Activated CD8-positive, alpha-beta memory T cell treated with anti-CD3 and anti-CD28 coated beads for 36 hours (primary cell): Measurements from ENCODE around the gene PPM1B. TPM values are rescaled to one million over a fixed set of nuclear protein-coding genes. Genes with fewer than 3 reads are reported as not detected.
"Not testable (repeated sequence)": the region's sequence is repeated elsewhere in the genome, so short reads cannot be mapped to it uniquely, and the experiment has no call there.

Experiments used
- CTCF ChIA-PET: fragments of 350-600 bp; sonication (Branson Sonifier 250); formaldehyde crosslinking; loops from one replicate; lab custom pipeline; 2021; ENCODE audit warnings: antibody characterized with exemption; lab: Charles Lee
- POLR2A ChIA-PET: fragments of 350-600 bp; sonication (Branson Sonifier 250); formaldehyde crosslinking; loops from one replicate; lab custom pipeline; 2021; ENCODE audit warnings: antibody characterized with exemption; lab: Charles Lee
- total RNA-seq, 2 experiments: library from RNA; stranded (reverse); gene quantifications; one replicate each; pipeline ENCODE4 v1.2.3, GENCODE V29; 2021

The PPM1B gene
- total RNA-seq, 2 experiments from 2014 or later: 40.2 to 41.9 TPM

GRCh38 chr2:44188696-44189095 is 20.0 kb downstream of the PPM1B start:
- POLR2A ChIA-PET: no interaction called here
- CTCF ChIA-PET: no interaction called here

GRCh38 chr2:44189104-44189503 is 20.4 kb downstream of the PPM1B start:
- ChIA-PET POLR2A (no interaction called here), CTCF (no interaction called here)

GRCh38 chr2:44190526-44190925 is 21.9 kb downstream of the PPM1B start:
- ChIA-PET CTCF (no interaction called here), POLR2A (no interaction called here)

GRCh38 chr2:44191739-44192138 is 23.1 kb downstream of the PPM1B start:
- ChIA-PET POLR2A (interaction anchor here (0.5 to 0.6 kb wide), 2 partner anchors 20 to 21 kb away, joined by 4 to 8 read pairs; no protein-coding TSS in a partner anchor), CTCF (interaction anchor here (0.7 kb wide), 1 partner anchor 163 kb away, joined by 3 read pairs; no protein-coding TSS in a partner anchor)

GRCh38 chr2:44192646-44193045 is 24.0 kb downstream of the PPM1B start:
- ChIA-PET CTCF (no interaction called here), POLR2A (no interaction called here)

DNA sequence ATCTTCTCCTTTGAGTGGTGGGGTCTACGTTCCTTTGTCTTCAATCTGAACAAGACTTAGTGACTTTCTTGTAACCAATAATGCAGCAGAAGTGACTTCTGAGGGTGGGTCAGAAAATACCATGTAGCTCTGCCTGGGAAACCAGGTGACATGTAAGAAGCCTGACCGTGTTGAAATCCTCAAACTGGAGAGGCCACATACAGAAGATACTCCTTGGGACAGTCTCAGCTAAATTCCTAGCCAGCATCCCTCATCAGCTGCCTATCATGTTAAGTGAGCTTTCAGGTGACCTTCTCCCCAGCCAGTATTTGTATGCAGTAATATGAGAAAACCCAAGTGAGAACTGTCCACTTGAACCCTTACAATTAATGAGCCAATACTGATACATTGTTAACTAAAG is 27.0 kb downstream of the PPM1B start:
- CTCF ChIA-PET: no interaction called here
- POLR2A ChIA-PET: no interaction called here

DNA sequence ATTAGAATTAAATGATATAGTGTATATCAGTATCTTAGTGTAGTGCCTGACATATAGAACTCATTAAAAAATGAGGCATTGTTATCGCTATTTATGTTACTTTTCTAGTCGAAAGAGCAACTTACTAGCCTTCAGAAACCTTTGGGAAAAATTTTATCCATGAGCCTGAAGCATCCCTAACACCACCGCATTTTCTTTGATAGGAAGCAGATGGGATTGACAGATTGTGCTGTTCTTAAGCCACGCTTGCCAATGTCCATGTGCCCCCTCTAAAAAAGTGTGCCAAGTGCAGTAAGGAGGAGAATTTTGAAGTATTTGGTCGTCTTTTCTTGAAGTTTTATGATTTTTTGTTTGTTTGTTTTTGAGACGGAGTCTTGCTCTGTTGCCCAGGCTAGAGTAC is 29.1 kb downstream of the PPM1B start:
- ChIA-PET POLR2A (no interaction called here), CTCF (no interaction called here)

DNA sequence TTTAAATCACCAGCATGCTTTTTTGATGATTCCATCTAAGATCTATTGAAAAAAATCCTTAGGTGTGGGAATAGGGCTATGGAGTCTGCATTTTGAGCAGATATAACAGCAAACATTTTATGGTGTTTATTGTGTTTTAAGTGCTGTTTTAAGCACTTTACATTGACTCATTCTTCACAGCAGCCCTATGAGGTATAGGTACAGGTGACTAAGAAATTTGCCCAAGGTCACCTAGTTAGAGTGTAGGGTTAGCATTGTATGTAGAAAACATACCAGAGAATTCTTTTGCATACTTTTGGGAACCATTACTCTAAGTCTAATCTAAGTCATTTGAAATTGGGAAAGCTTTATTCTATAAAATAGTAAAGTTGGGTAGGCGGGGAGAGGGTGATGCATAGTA is 31.3 kb downstream of the PPM1B start:
- CTCF ChIA-PET: interaction anchor here (0.7 kb wide), 1 partner anchor 44 kb away, joined by 3 read pairs; no protein-coding TSS in a partner anchor
- POLR2A ChIA-PET: no interaction called here

DNA sequence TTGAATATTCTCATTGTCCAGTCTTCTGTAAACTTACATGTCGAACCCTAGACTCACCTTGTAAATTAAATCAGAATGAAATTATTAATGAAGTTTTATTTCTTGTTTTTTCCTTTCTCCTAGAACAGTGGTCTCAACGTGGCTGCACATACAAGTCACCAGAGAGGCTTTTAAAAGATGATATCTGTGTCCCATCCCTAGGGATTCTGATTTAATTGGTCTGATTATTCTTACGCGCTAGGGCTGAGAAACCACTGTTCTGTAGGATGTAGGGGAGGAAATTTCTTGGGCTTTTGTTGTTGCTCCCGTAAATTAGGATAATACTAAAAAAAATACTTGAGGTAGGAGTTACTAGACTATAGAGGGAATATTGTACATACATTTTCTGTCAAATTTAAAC is 32.1 kb downstream of the PPM1B start:
- ChIA-PET CTCF (no interaction called here), POLR2A (no interaction called here)

GRCh38 chr2:44201648-44202165 is 33.0 kb downstream of the PPM1B start:
- POLR2A ChIA-PET: no interaction called here

GRCh38 chr2:44203542-44203941 is 34.9 kb downstream of the PPM1B start:
- ChIA-PET POLR2A (no interaction called here), CTCF (no interaction called here)

More at GRCh38 chr2:44201648-44202165, 33.0 kb downstream of the PPM1B start:
- CTCF ChIA-PET: no interaction called here

DNA sequence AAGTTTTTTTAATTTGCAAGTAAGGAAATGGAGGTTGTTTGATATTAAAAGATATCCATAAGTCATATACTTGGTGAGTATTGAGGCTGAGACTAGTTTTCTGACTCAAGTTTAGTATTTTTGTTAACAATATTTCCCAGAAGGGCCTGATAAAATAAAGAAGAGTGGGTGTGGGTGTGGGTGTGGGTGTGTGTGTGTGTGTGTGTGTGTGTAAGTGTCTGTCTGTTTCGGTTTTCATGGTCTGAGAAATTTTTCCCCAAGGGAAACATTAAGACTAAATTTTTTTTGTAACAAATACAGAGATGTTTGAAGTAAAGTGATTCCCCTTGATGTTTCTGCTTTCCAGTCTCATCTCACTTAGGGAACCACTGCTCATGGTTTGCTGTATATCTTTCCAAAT is 36.5 kb downstream of the PPM1B start:
- ChIA-PET POLR2A (interaction anchor here (0.6 kb wide), 1 partner anchor 32 kb away, joined by 4 read pairs; no protein-coding TSS in a partner anchor), CTCF (interaction anchor here (0.7 kb wide), 2 partner anchors 118 to 1802 kb away, joined by 3 read pairs; no protein-coding TSS in a partner anchor)

DNA sequence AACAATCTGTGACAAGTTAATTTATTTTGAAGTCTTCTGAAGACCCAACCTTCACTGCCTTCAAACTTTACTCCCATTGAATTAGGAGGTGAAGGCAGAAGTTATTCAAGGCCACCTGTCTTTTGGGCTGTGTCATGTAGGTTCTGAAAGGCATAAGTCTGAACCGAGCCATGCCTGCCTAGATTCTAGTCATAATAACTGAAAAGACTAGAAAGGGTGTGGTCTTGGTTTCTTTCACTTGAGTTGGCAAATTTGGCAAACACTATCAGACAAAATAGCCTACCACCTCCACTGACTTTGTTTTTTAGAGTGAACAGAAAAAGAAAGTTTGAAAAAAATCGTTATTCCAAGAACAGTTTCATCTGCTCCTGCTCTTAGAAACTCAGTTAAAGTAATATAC is 38.4 kb downstream of the PPM1B start:
- ChIA-PET CTCF (no interaction called here), POLR2A (no interaction called here)

DNA sequence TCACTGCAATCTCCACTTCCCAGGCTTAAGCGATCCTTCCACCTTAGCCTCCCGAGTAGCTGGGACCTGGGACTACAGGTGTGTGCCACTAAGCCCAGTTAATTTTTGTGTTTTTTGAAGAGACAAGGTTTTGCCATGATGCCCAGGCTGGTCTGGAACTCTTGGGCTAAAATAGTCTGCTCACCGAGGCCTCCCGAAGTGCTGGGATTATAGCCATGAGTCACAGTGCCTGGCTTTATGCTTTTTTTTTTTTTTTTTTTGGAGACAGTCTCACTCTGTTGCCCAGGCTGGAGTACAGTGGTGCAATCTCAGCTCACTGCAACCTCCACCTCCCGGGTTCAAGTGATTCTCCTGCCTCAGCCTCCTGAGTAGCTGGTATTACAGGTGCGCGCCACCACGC is 39.0 kb downstream of the PPM1B start:
- CTCF ChIA-PET: not testable (repeated sequence)

DNA sequence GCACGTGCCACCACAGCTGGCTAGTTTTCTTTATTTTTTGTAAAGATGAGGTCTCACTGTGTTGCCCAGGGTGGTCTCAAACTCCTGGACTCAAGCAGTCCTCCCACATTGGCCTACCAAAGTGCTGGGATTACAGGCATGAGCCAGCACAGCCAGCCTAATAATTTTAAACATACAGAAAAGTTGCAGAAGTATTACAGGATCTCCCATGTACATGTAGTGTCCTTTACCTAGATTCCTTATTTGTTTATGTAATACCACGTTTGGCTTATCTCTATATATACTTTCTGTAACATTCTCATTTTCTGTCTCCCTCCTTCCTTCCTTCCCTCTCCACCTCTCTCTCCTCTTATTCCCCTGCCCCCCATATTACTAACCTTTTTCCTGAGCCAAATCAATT is 41.7 kb downstream of the PPM1B start:
- ChIA-PET POLR2A (interaction anchor here (0.7 kb wide), 1 partner anchor 1159 kb away, joined by 13 read pairs; no protein-coding TSS in a partner anchor), CTCF (no interaction called here)

More for the DNA sequence above, 39.0 kb downstream of the PPM1B start:
- POLR2A ChIA-PET: not testable (repeated sequence)

DNA sequence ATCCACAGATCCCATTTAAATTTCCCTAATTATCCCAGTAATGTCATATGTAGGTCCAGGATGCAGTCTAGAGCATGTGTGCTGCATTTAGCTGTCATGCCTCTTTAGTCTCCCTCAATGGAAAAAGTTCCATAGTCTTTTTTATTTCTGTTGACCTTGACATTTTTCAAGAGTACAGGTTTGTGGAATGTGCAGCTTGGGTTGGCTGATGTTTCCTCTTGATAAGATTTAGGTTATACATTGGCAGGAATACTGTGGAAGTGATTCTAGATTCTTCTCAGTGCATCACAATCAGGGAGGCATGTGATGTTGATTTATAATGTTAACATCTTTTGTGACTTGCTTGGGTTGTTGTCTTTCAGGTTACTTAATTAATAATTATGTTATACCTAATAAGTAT is 42.5 kb downstream of the PPM1B start:
- CTCF ChIA-PET: no interaction called here
- POLR2A ChIA-PET: no interaction called here

DNA sequence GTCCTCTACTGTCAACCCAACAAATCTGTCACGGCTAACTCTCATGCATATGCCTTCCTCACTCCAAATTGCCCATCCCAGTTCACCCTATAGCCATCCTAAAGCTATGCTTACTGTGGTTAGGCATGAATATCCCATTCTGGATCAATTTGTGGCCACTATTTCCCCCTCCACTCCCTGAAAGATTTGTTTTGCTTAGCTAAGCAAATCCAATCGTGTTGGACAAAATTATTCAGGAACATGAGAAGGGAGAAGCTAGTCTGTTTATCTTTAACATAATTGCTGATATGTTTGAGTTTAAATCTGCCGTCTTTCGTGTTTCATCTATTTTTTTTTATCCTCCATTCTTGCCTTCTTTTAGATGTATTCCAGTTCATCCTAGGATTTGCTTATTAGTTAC is 43.6 kb downstream of the PPM1B start:
- CTCF ChIA-PET: no interaction called here
- POLR2A ChIA-PET: no interaction called here

DNA sequence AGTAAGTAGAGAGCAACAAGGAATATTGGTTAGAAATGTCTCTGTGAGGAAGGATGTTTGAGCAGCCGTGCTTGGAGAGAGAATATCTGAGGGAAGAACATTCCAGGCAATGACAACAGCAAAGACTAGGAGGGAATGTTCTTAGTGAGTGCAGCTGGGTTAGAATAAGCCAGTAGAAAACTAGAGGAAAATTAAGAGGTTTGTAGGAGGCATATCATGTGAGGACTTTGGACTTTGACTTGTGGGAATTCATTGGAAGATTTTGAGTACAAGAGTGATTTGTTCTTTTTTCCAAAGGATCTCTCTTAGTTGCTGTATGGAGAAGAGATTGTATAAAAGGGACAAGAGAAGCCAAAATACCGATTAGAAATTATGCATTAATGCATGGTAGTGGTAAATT is 47.2 kb downstream of the PPM1B start:
- CTCF ChIA-PET: interaction anchor here (1.8 kb wide), 1 partner anchor 129 kb away, joined by 4 read pairs; no protein-coding TSS in a partner anchor
- POLR2A ChIA-PET: no interaction called here

DNA sequence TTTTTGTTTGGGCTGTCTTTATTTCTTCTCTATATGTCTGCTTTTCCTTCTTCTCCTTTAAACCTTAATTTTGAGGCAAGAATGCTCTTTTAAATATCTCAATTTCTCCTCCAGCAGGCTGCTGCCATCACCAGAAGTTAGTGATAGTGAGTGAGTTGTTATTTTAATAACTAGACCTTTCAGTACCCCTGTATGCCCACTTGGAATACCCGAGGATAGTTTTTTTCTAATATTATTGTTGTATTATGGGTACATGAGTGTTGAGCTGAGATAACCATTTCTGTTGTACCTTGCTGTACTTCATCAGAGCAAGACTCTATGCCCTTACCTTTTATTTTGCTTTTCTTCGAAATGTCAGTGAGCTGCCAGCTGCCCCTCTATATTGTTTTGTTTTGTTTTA is 50.1 kb downstream of the PPM1B start:
- POLR2A ChIA-PET: no interaction called here
- CTCF ChIA-PET: no interaction called here

GRCh38 chr2:44226753-44227152 is 58.1 kb downstream of the PPM1B start:
- CTCF ChIA-PET: no interaction called here
- POLR2A ChIA-PET: no interaction called here

GRCh38 chr2:44230378-44230777 is 61.7 kb downstream of the PPM1B start:
- ChIA-PET CTCF (no interaction called here), POLR2A (interaction anchor here (0.5 to 0.6 kb wide), 2 partner anchors 665 to 670 kb away, joined by 3 to 5 read pairs; no protein-coding TSS in a partner anchor)
